SK-N-SH (cell line): ENCODE results near the gene KLF2. TPM values are rescaled to one million over a fixed set of nuclear protein-coding genes. Genes with fewer than 3 reads are reported as not detected.

Experiments
- CTCF ChIA-PET: fragments of 300-600, 350-600 bp; formaldehyde crosslinking; extraction: SDS; loops from one replicate; lab custom pipeline; 2021; lab: Yijun Ruan, JAX
- POLR2A ChIA-PET: fragments of 350-600 bp; sonication (Branson Sonifier 250); formaldehyde crosslinking; extraction: SDS; loops from one replicate; lab custom pipeline; 2020; ENCODE audit warnings: antibody characterized with exemption, inconsistent platforms; lab: Yijun Ruan, JAX
- DNase-seq: peaks from one replicate; pipeline ENCODE4 v3.0.0; 2012
- H2AFZ ChIP-seq: fragments of 200-600 bp; sonication (generic); 2 replicates; pipeline ENCODE4 v1.8.1; 2016; ENCODE audit warnings: antibody characterized with exemption, mild to moderate bottlenecking, low read depth
- H3F3A ChIP-seq: fragments of 200-600 bp; sonication (generic); replicated peaks from 2 replicates; pipeline ENCODE3; 2016; ENCODE audit warnings: antibody characterized with exemption, mild to moderate bottlenecking; ENCODE audit not compliant: insufficient read depth
- H3K27ac ChIP-seq, 2 experiments: fragments of 200-500 bp in 1 of 2; fragments of 200-600 bp in 1 of 2; sonication (Bioruptor generic) in 1 of 2; sonication (generic), shearing (Covaris generic) in 1 of 2; 2 replicates each; pipeline versions ENCODE4 v1.5.1 to v1.6.1; 2014 to 2016; ENCODE audit warnings: low read depth in 2 of 2, inconsistent platforms in 1 of 2, low read length in 1 of 2, mild to moderate bottlenecking in 1 of 2, mixed read lengths in 1 of 2
- H3K27me3 ChIP-seq: fragments of 200-600 bp; sonication (generic), shearing (Covaris generic); 2 replicates; pipeline ENCODE4 v1.6.1; 2016; ENCODE audit warnings: mixed run types; ENCODE audit not compliant: insufficient read depth
- H3K36me3 ChIP-seq, 2 experiments: fragments of 200-500 bp in 1 of 2; fragments of 200-600 bp in 1 of 2; sonication (Bioruptor generic) in 1 of 2; sonication (generic) in 1 of 2; replicated peaks in 1 of 2; 2 replicates each; pipeline versions ENCODE3 to v1.5.1; 2014 to 2016; ENCODE audit warnings: low read length in 1 of 2, mild to moderate bottlenecking in 1 of 2; ENCODE audit not compliant: insufficient read depth in 2 of 2, control insufficient read depth in 1 of 2
- H3K4me1 ChIP-seq, 2 experiments: fragments of 200-500 bp in 1 of 2; fragments of 200-600 bp in 1 of 2; sonication (Bioruptor generic) in 1 of 2; sonication (generic), shearing (Covaris generic) in 1 of 2; 2 replicates each; pipeline versions ENCODE4 v1.5.1 to v1.6.1; 2014 to 2016; ENCODE audit warnings: low read depth in 1 of 2, low read length in 1 of 2, mixed run types in 1 of 2; ENCODE audit not compliant: insufficient read depth in 2 of 2, control insufficient read depth in 1 of 2
- H3K4me2 ChIP-seq: fragments of 200-600 bp; sonication (generic), shearing (Covaris generic); 2 replicates; pipeline ENCODE4 v1.6.1; 2017; ENCODE audit warnings: mixed run types
- H3K4me3 ChIP-seq, 2 experiments: fragments of 200-500 bp in 1 of 2; fragments of 200-600 bp in 1 of 2; sonication (Bioruptor generic) in 1 of 2; sonication (generic), shearing (Covaris generic) in 1 of 2; 2 replicates each; pipeline versions ENCODE4 v1.5.1 to v1.8.1; 2014 to 2016; ENCODE audit warnings: low read depth in 2 of 2, inconsistent platforms in 1 of 2, low read length in 1 of 2, mild to moderate bottlenecking in 1 of 2, mixed read lengths in 1 of 2, moderate library complexity in 1 of 2
- H3K79me2 ChIP-seq: fragments of 200-600 bp; sonication (generic); 2 replicates; pipeline ENCODE4 v1.8.1; 2017; ENCODE audit warnings: mild to moderate bottlenecking; ENCODE audit not compliant: insufficient read depth
- H3K9ac ChIP-seq: fragments of 200-600 bp; sonication (generic); 2 replicates; pipeline ENCODE4 v1.6.1; 2017; ENCODE audit warnings: mixed run types
- H3K9me2 ChIP-seq: fragments of 200-600 bp; sonication (generic); 2 replicates; pipeline ENCODE4 v1.6.1; 2017; ENCODE audit warnings: mixed run types
- H3K9me3 ChIP-seq: fragments of 200-600 bp; sonication (generic); 2 replicates; pipeline ENCODE4 v1.6.1; 2017; ENCODE audit warnings: mixed run types, mild to moderate bottlenecking, moderate library complexity
- H4K20me1 ChIP-seq: fragments of 200-600 bp; sonication (generic); 2 replicates; pipeline ENCODE4 v1.6.1; 2017; ENCODE audit warnings: mild to moderate bottlenecking, mixed run types; ENCODE audit not compliant: insufficient read depth
- ELF1 ChIP-seq: IDR thresholded peaks from 2 replicates; pipeline ENCODE4 v1.4.0; 2012
- EZH2phosphoT487 ChIP-seq: fragments of 200-600 bp; sonication (generic); IDR thresholded peaks from 2 replicates; pipeline ENCODE4 v1.6.1; 2017; ENCODE audit warnings: low read depth, mixed run types, mild to moderate bottlenecking, antibody characterized with exemption, moderate library complexity, borderline replicate concordance
- FOXJ3 ChIP-seq: sonication (generic); formaldehyde crosslinking; IDR thresholded peaks from 2 replicates; pipeline ENCODE4 v1.5.1; 2020; ENCODE audit warnings: mild to moderate bottlenecking, missing genetic modification reagents
- FOXM1 ChIP-seq: IDR thresholded peaks from 2 replicates; pipeline ENCODE4 v1.4.0; 2012; ENCODE audit warnings: low read depth, mild to moderate bottlenecking
- GABPA ChIP-seq: IDR thresholded peaks from 2 replicates; pipeline ENCODE4 v1.4.0; 2012; ENCODE audit warnings: low read depth, mild to moderate bottlenecking
- GATA2 ChIP-seq: sonication (generic); formaldehyde crosslinking; IDR thresholded peaks from 2 replicates; pipeline ENCODE4 v1.5.0; 2020; ENCODE audit warnings: mild to moderate bottlenecking, missing genetic modification reagents
- IRF3 ChIP-seq: fragments of 150-350 bp; IDR thresholded peaks from 2 replicates; pipeline ENCODE4 v1.6.1; 2016; ENCODE audit warnings: mild to moderate bottlenecking, low read depth, low read length
- JUND ChIP-seq: IDR thresholded peaks from 2 replicates; pipeline ENCODE4 v1.4.0; 2012
- MAX ChIP-seq: IDR thresholded peaks from 2 replicates; pipeline ENCODE4 v1.4.0; 2012; ENCODE audit warnings: low read depth
- MXI1 ChIP-seq: IDR thresholded peaks from 2 replicates; pipeline ENCODE4 v1.6.1; 2012; ENCODE audit warnings: mild to moderate bottlenecking, low read depth, low read length, improper control_type of control experiment
- PBX3 ChIP-seq: IDR thresholded peaks from 2 replicates; pipeline ENCODE4; 2012
- POLR2AphosphoS5 ChIP-seq: IDR thresholded peaks from 2 replicates; pipeline ENCODE4 v1.6.1; 2012; ENCODE audit warnings: low read depth, low read length
- RXRA ChIP-seq: IDR thresholded peaks from 2 replicates; pipeline ENCODE4 v1.4.0; 2012; ENCODE audit warnings: low read depth, mild to moderate bottlenecking, borderline replicate concordance
- TCF12 ChIP-seq: IDR thresholded peaks from 2 replicates; pipeline ENCODE4 v1.4.0; 2012
- WGBS: methylation state at CpG from one replicate; pipeline ENCODE4 v1.1.6; 2017; ENCODE audit warnings: low lambda C conversion rate; 5-methylcytosine and 5-hydroxymethylcytosine counted together
- polyA plus RNA-seq, 3 experiments: library from polyadenylated mRNA; depleted of rRNA; stranded (reverse); fragments of >200 nt; gene quantifications; 2 replicates each; pipeline ENCODE4 v1.2.3, GENCODE V29; 2012
- TF ChIP-seq, protein P1 (sequence below): IDR thresholded peaks from 2 replicates; pipeline ENCODE4 v1.4.0; 2012; ENCODE audit warnings: low read depth, borderline replicate concordance

Gene KLF2
- polyA plus RNA-seq, 1 of the 3 experiments (the other 2 are of a cell fraction) = 6.9 TPM

DNA sequence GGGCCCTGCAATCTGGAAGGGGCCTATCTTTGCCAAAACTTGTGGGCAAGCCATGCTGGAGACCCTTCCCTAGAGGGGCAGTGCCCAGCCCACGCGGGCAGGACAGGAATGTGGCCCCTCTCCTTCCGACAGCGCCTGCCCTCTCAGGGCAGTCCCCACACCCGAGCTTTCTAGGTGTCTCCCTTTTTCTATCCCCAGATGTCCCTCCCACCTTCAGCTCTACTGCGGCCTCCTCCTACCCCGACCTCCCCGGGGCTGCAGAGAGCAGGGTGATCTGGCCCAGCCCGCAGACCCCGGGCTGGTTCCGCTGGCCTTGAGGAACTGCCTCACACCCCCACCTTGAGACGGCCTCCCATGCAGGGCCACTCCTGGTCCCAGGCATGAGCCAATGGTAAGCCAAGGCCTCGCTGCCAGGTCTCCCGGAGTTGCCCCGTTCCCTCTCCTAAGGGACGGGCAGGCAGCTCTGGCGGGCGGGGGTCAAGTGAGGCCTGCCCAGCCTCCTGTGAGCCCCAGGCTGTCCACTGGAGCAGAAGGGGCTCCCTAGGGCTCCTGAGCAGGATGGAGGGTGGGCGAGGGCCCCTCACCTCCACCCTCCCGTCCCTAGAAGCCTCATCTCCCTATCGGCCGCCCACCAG is 39.7 kb downstream of the KLF2 start:
- H3K27ac ChIP-seq = no peak overlapping the region
- no peak overlapping the region for H3K4me3 ChIP-seq
- H3K4me2 ChIP-seq = no peak overlapping the region
- WGBS = 95% methylated on average over 15 of the region's 22 CpGs
- TF ChIP-seq ELF1 (no peak), POLR2AphosphoS5 (no peak), TCF12 (no peak), JUND (no peak), PBX3 (no peak), GABPA (no peak), EZH2phosphoT487 (no peak), GATA2 (CRISPR knock-in tag) (no peak), FOXM1 (no peak), FOXJ3 (CRISPR knock-in tag) (no peak), IRF3 (no peak), RXRA (no peak), MXI1 (no peak), MAX (no peak)
- TF ChIP-seq, protein P1, sequence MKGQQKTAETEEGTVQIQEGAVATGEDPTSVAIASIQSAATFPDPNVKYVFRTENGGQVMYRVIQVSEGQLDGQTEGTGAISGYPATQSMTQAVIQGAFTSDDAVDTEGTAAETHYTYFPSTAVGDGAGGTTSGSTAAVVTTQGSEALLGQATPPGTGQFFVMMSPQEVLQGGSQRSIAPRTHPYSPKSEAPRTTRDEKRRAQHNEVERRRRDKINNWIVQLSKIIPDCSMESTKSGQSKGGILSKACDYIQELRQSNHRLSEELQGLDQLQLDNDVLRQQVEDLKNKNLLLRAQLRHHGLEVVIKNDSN = no peak
- TF ChIP-seq, all 33 proteins: peak for 0
- Histone ChIP-seq H4K20me1 (no peaks in the 10 kb centered on the region), H3K4me1 (no peaks in the 10 kb centered on the region), H3K27me3 (no peaks in the 10 kb centered on the region), H3K9me3 (no peaks in the 10 kb centered on the region), H3K36me3 (peaks cover 2 to 3% of the 10 kb centered on the region in 2 experiments), H2AFZ (no peak overlapping the region), H3K9me2 (no peaks in the 10 kb centered on the region), H3K9ac (no peak overlapping the region), H3K79me2 (no peaks in the 10 kb centered on the region), H3F3A (no peaks in the 10 kb centered on the region)
- ChIA-PET CTCF (interaction anchor here (1.0 to 2.1 kb wide), 3 partner anchors 18 to 117 kb away, joined by 3 to 7 read pairs (median 5); no protein-coding TSS in a partner anchor), POLR2A (no interaction called here)
- DNase-seq = no peak
